Loucy (cell line): ENCODE results near the gene FOXD3.

Experiments used
- CTCF ChIP-seq: fragments of 200-600 bp; sonication (generic); conservative IDR thresholded peaks from 2 replicates; pipeline ENCODE4 v1.5.1; 2014; ENCODE audit warnings: mild to moderate bottlenecking, antibody characterized with exemption, low read length
- EZH2phosphoT487 ChIP-seq: fragments of 200-600 bp; IDR thresholded peaks from 2 replicates; pipeline ENCODE4 v1.6.1; 2018; ENCODE audit warnings: antibody characterized with exemption, mild to moderate bottlenecking, moderate library complexity, borderline replicate concordance

GRCh38 chr1:63320022-63320721 is 2.2 kb upstream of the FOXD3 start:
- TF ChIP-seq CTCF (no peak), EZH2phosphoT487 (no peak)
